ENCODE data around the gene VWF. TPM values are rescaled to one million over a fixed set of nuclear protein-coding genes. Genes with fewer than 3 reads are reported as not detected.

The VWF gene
- total RNA-seq, 1 donor from 2014 or later: 0.21 TPM

DNA sequence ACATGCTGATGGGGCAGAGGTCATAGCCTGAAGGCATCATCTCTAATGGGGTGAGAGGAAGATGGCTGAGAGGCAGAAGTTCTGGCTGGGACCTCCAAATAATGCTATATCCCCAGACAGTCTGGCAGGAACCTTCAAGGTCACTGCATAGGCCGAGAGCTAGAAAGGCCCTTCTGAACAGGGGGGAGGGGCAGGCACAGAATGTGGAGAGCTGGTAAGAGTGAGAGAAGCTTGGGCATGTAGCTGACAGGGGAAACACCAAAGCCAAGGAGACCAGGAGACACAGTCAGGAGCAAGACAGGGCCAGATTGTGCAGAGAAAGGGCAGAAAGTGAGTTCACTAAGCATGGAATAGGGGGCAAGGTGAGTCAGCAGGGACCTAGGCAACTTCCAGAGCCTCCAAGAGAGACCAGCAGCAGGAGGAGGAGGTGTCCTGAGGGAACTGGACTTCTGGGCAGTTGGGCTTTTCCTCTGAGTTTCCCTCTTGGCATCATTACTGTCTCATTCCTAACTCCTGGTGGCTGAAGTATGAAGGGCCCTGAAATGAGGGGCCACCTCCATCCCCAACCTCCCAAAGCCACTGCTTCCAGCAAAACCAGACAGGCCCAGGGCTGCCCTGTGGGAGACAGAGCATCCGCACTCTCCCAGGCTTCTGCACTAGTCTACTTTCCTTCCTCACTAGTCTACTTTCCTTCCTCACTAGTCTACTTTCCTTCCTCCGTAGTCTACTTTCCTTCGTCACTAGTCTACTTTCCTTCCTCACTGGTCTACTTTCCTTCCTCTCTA lies 196.5 kb downstream of the VWF start:
- peaks cover 29% of the 10 kb centered on the region for H3K27me3 Mint-ChIP-seq (ENCODE audit: low read depth)
- TF ChIP-seq, protein P1, sequence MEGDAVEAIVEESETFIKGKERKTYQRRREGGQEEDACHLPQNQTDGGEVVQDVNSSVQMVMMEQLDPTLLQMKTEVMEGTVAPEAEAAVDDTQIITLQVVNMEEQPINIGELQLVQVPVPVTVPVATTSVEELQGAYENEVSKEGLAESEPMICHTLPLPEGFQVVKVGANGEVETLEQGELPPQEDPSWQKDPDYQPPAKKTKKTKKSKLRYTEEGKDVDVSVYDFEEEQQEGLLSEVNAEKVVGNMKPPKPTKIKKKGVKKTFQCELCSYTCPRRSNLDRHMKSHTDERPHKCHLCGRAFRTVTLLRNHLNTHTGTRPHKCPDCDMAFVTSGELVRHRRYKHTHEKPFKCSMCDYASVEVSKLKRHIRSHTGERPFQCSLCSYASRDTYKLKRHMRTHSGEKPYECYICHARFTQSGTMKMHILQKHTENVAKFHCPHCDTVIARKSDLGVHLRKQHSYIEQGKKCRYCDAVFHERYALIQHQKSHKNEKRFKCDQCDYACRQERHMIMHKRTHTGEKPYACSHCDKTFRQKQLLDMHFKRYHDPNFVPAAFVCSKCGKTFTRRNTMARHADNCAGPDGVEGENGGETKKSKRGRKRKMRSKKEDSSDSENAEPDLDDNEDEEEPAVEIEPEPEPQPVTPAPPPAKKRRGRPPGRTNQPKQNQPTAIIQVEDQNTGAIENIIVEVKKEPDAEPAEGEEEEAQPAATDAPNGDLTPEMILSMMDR (conservative IDR thresholded peaks at IDR 0.05): no peak
- no peaks in the 10 kb centered on the region for H3K9me3 Mint-ChIP-seq

DNA sequence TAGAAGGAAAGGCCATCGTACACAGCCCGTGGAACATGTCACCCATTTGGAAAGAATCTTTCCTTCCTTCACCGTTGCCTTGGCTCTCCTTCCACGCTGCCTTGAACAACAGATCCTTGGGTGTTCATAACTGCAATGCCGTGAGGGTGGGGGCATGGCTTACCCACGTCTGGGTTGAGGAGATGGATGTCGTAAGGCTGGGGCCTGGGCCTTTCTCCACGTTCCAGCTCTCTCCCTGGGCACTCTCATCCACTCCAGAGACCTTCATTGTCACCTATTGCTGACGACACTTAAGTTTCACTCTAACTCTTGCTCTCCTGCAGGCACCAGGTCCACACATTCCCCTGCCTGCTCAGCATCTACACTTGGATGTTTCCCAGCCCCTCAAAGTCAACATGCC lies 198.8 kb downstream of the VWF start:
- H3K36me3 Mint-ChIP-seq (ENCODE audit: low read depth): no peaks in the 10 kb centered on the region
- peaks cover 19% of the 10 kb centered on the region for H3K27me3 Mint-ChIP-seq (ENCODE audit: low read depth)
- H3K4me1 Mint-ChIP-seq: peaks cover 4% of the 10 kb centered on the region
- no peaks in the 10 kb centered on the region for H3K9me3 Mint-ChIP-seq
- TF ChIP-seq, protein P1 (conservative IDR thresholded peaks at IDR 0.05): no peak
- no peak overlapping the region for H3K4me3 Mint-ChIP-seq
- DNase-seq (ENCODE audit: low read depth, low spot score): no peak
- no peak overlapping the region for H3K27ac Mint-ChIP-seq (ENCODE audit: unreplicated experiment)

More for the DNA sequence above, 196.5 kb downstream of the VWF start:
- DNase-seq (ENCODE audit: low read depth, low spot score): no peak
- Mint-ChIP-seq H3K4me1 (peaks cover 4% of the 10 kb centered on the region), H3K4me3 (no peak overlapping the region), H3K27ac (ENCODE audit: unreplicated experiment) (no peak overlapping the region), H3K36me3 (ENCODE audit: low read depth) (no peaks in the 10 kb centered on the region)

DNA sequence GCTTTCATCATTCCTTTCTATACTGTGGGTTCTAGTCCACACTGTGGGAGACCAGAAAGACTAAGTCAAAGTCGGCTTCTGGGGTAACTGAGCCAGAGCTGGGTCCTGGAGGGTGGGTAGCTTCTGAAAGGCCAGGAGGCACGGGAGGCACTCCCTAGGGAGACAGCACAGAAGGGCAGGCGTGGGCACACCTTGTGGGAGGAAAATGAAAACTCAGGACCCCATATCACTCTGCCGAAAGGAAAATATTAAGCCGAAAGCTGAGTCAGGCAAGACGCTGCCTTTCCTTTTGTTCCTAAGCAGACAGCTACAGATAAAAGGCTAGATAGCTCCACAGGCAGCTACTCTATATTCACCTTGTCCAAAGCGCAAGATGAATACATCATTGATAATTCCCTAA lies 200.1 kb downstream of the VWF start:
- Mint-ChIP-seq H3K27ac (ENCODE audit: unreplicated experiment) (no peak overlapping the region), H3K9me3 (no peaks in the 10 kb centered on the region), H3K27me3 (ENCODE audit: low read depth) (peaks cover 14% of the 10 kb centered on the region), H3K4me1 (peaks cover 4% of the 10 kb centered on the region), H3K4me3 (no peak overlapping the region), H3K36me3 (ENCODE audit: low read depth) (no peaks in the 10 kb centered on the region)
- DNase-seq (ENCODE audit: low read depth, low spot score): no peak
- TF ChIP-seq, protein P1 (conservative IDR thresholded peaks at IDR 0.05): no peak

DNA sequence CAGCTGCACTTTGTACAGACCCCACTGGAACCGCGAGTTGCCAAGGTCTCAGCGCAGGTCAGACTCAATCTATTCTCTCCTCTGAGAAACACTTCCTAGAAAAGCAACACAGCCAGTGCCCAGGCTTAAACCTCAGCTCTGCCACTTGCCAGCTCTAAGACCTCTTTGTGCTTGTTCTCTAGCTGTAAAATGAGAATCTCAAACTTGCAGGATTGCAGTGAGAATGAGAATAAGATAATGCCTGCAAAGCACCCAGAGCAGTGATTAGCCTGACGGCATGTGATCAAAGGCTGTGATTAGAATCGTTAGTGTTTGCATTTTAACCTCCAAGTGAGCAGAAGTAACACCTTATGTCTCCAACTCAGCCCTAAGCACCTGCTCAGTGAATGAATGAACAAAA lies 200.7 kb downstream of the VWF start:
- H3K9me3 Mint-ChIP-seq: no peaks in the 10 kb centered on the region
- no peak overlapping the region for H3K4me3 Mint-ChIP-seq
- H3K36me3 Mint-ChIP-seq (ENCODE audit: low read depth): no peaks in the 10 kb centered on the region
- peaks cover 4% of the 10 kb centered on the region for H3K4me1 Mint-ChIP-seq
- H3K27ac Mint-ChIP-seq (ENCODE audit: unreplicated experiment): no peak overlapping the region
- TF ChIP-seq, protein P1 (conservative IDR thresholded peaks at IDR 0.05): no peak
- no peak for DNase-seq (ENCODE audit: low read depth, low spot score)
- H3K27me3 Mint-ChIP-seq (ENCODE audit: low read depth): peaks cover 14% of the 10 kb centered on the region

DNA sequence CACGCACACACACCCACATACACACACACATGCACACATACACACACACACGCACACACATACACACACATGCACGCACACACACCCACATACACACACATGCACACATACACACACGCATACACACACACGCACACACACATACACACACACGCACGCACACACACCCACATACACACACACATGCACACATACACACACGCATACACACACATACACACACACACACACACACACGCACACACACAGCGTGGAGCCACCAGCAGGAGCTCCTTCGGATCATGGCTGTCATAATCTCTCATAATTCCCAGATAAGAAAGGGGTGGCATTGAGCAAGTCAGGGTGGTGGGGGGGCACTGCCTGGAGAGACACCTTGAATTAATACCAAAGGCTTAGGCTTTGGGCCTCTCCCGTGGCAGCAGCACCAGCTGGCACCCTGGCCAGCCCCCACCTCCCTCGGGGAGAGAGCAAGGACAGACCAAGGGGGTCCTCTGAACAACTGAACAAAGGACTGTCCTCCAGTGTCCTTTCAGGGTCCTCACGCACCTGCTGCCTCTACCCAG lies 201.3 kb downstream of the VWF start:
- DNase-seq (ENCODE audit: low read depth, low spot score): no peak
- Mint-ChIP-seq H3K27me3 (ENCODE audit: low read depth) (peaks cover 14% of the 10 kb centered on the region), H3K27ac (ENCODE audit: unreplicated experiment) (no peak overlapping the region), H3K36me3 (ENCODE audit: low read depth) (no peaks in the 10 kb centered on the region), H3K4me1 (peaks cover 4% of the 10 kb centered on the region), H3K9me3 (no peaks in the 10 kb centered on the region), H3K4me3 (no peak overlapping the region)
- TF ChIP-seq, protein P1 (conservative IDR thresholded peaks at IDR 0.05): no peak
